ENCODE data around the gene SNX7.

GRCh38 chr1:98706173-98706843 is 44.8 kb downstream of the SNX7 start:
- TF ChIP-seq CTCF (IDR thresholded peaks at IDR 0.05) (no peak), POLR2A (IDR thresholded peaks at IDR 0.05) (no peak)

Data from uterus (tissue), 2 donors.